NCI-H524 treated with DMSO at 0.1 percent for 48 hours (cell line): ENCODE measurements around the gene ACTR1A.
"Not testable (repeated sequence)": the region's sequence is repeated elsewhere in the genome, so short reads cannot be mapped to it uniquely, and the experiment has no call there.

Experiments
- DNase-seq: peaks from one replicate; lab custom pipeline; 2025; lab: John Stamatoyannopoulos, UW

ACTR1A gene

DNA sequence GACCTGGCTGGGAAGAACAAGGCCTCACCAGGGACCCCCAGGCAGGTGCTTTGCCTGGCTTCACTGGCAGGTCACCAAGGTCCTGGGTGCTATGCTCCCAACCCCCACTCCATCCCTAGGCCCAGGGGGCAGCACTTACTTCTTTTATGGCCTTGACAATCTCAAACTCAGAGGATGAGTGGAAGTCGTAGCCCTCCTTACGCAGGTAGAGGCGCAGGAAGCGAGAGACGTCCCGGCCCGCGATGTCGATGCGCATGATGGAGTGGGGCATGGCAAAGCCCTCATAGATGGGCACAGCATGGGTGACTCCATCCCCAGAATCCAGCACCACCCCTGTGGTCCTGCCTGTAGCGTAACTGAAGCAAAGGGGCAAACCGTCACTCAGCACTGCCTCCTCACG is 18.5 kb downstream of the ACTR1A start:
- no peak for DNase-seq

DNA sequence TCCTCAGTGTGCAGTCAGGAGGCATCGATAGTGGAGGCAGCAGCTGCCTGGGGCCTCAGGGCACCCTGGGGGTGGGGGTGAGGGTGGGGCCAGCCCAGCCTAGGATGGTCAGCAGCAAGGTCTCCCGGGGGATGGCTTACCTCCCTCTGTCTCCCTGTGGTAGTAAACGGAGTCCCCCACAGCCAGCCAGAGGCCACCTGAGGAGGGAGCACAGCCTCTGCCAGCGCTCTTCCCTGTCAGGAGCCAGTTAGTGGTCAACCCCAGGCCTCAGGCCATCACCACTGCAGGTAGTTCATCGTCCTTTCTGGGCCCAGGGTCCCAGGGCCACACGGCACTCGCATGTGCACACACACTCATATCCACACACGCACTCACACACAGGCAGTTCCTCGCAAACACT is 22.1 kb downstream of the ACTR1A start:
- DNase-seq = no peak

- no peak for DNase-seq
Measured at GRCh38 chr10:102479651-102480050, 22.9 kb downstream of the ACTR1A start.

DNA sequence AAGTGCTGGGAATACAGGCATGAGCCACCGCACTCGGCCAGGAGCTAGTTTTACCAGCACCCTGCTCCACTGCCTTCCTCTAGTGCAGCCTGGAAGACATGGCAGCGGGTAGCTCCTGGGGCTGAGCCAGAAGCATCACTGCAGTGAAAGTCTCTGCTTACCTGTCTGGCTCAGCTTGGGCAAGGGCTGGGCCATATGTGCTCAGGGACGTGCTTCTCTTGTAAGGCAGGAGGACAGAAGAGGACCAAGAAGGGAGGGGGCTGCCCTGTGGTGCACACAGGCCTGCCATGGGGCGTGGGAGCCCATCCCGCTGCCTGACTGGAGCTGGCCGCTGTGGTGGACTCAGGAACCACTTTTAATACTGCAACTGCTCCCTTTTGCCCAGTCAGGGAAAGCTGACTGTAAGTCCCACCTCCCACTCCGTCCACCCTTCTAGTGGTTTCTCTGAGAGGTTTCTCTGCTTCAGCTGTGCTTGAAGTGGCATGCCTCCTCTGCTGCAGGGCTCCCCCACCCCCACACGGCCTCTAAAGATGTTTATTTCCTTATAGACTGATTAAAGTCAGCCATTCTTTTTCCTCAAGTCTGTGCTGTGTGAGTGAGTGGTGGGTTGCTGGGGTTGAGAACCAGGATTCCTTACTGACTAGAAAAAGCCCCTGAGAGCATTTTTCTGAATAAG is 25.9 kb downstream of the ACTR1A start:
- DNase-seq = no peak

DNA sequence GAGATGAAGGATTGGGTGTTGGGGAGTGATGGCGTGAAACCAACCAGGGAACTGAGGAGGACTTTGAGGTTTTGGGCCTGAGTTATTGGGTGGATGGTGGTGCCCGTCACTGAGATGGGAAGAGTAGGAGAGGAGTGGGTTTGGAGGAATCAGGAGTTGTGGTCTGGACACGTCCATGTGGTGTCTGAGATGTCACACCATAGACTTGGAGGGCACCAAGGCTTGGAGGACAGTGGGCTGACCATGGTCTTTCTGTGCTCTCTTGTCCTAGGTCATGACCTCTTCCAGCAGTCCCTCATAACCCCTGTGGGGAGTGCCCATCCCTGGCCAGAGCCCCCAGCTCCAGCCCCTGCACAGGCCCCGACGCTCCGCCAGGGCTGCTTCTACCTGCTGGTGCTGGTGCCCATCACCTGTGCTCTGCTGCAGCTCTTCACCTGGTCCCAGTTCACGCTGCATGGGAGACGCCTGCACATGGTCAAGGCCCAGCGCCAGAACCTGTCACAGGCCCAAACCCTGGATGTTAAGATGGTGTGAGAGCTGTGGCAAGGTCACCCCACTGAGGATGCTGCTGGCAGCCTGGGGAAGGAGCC is 27.0 kb downstream of the ACTR1A start:
- no peak for DNase-seq

DNA sequence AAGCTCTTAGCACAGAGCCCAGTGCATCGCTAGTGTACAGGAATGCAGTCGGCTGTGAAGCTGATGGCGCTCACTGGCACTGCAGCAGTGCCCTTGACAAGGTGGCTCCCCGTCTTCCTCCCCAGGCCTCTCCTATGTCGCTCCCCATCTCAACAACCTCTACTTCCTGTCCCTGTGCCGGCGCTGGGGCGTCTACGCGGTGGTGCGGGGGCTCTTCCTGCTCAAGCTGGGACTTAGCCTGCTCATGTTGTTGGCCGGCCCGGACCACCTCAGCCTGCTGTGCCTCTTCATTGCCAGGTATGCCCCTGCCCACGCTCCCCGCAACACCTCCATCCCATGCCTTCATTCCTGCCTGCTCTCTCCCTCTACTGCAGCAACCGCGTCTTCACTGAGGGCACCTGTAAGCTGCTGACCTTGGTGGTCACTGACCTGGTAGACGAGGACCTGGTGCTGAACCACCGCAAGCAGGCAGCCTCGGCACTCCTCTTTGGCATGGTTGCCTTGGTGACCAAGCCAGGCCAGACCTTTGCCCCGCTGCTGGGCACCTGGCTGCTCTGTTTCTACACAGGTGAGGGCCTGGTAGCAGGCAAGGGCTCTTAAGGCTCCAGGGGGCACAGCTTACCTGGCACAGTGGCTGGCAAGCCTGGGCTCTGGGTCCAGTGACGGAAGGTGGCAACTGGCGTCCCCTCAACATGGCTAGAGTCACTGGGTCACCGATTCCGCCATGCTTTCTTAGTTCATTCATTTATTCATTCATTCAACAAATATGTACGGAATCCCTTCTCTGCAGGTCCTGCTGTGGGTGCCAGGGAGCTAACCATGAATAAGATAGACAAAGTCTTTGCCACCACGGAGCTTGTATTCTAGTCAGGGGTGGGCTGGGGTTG is 28.8 kb downstream of the ACTR1A start:
- no peak for DNase-seq

- no peak for DNase-seq
Measured at GRCh38 chr10:102470579-102471546, 31.6 kb downstream of the ACTR1A start.

GRCh38 chr10:102468683-102469082 is 33.8 kb downstream of the ACTR1A start:
- DNase-seq = no peak

GRCh38 chr10:102467971-102468438 is 34.5 kb downstream of the ACTR1A start:
- no peak for DNase-seq

- DNase-seq = no peak
Measured at GRCh38 chr10:102467318-102467717, 35.2 kb downstream of the ACTR1A start.

- DNase-seq = no peak
Measured at GRCh38 chr10:102465466-102465865, 37.0 kb downstream of the ACTR1A start.

GRCh38 chr10:102463983-102464382 is 38.5 kb downstream of the ACTR1A start:
- no peak for DNase-seq

GRCh38 chr10:102462512-102463054 is 39.9 kb downstream of the ACTR1A start:
- DNase-seq = no peak

- no peak for DNase-seq
Measured at GRCh38 chr10:102461187-102462054, 41.1 kb downstream of the ACTR1A start.

DNA sequence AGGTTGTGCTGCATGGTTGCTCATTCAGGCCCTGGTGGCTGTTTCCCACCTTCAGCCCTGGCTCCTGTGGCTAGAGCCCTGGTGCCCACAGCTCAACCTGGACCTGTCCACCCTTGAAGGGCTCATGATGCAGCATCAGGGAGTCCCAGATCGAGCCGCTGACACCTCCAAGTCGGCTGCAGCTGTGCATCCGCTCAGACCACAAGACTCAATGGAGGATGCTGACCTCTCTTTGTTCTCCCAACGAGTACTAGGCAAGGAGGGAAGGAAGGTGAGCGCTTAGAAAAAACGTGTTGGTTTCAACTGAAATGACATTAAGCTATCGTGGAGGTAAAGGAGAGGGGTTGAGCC is 41.7 kb downstream of the ACTR1A start:
- DNase-seq = no peak

GRCh38 chr10:102458656-102459055 is 43.9 kb downstream of the ACTR1A start:
- no peak for DNase-seq

DNA sequence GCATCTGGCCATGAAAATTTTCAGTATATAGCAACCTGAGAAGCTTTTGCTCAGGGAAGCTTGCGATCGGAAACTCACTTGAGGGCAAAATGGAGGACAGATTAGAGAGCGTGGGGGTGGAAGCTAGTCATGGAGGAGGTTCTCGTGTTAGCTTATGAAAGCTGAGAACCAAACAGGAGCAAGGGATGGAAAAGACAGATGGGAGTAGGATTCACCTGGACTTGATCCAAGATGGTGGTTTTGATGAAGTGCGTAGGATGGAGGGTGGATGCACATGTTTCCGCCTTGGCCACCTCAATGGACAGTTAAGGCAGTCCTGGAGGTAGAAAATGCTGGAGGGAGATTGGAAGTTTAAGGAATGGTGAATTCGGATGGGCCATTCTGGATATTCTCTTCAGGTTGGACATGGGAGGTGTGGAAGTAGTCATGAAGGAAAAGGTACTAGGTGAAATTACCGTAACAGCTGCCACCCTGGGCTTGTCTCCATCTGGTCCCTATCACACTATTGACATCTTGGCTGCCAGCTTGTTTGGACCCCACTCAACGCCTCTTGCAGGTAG is 44.8 kb downstream of the ACTR1A start:
- peak; percentile 45 for DNase-seq

DNA sequence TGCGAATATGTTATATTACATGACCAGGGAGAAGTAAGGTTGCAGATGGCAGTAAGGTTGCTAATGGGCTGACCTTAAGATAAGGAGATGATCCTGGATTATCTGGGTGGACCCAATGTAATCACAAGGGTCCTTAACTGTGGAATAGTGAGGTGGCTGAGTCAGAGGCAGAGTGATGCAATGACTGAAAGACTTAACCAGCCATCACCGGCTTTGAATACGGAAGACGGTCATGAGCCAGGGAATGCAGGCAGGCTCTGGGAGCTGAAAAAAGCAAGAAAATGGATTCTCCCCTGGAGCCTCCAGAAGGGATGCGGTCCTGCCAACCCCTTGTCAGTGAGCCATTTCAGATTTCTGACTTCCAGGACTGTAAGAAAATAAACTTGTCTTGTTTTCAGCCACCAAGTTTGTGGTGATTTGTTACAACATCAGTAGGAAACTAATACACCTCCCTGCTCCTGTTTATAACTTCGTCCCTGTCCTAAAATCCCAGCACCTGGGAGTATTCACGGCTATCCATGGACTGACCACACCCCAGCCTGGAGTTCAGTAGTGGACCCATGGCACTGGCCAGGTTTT is 46.5 kb downstream of the ACTR1A start:
- no peak for DNase-seq

DNA sequence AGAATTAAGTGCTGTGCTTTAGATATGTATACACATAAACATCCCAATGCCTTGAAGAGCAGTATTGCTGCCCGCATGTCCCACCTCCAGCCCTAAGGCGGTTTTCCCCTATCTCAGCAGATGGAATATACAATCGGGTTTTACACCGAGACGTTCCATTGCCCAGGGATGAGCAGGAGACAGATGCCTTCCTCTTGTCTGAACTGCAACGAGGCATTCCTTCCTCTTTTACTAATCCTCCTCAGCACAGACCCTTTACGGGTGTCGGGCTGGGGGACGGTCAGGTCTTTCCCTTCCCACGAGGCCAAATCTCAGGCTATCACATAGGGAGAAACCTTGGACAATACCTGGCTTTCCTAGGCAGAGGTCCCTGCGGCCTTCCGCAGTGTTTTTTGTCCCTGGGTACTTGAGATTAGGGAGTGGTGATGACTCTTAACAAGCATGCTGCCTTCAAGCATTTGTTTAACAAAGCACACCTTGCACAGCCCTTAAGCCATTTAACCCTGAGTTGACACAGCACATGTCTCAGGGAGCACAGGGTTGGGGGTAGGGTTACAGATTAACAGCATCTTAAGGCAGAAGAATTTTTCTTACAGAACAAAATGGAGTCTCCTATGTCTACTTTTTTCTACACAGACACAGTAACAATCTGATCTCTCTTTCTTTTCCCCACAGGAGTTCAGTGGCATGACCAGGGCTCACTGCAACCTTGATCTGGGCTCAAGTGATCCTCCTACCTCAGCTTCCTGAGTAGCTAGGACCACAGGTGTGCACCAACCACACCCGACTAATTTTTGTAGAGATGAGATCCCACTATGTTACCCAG is 47.6 kb downstream of the ACTR1A start:
- not testable (repeated sequence) for DNase-seq
